ENCODE data around the gene CNTN4.

CNTN4 gene

DNA sequence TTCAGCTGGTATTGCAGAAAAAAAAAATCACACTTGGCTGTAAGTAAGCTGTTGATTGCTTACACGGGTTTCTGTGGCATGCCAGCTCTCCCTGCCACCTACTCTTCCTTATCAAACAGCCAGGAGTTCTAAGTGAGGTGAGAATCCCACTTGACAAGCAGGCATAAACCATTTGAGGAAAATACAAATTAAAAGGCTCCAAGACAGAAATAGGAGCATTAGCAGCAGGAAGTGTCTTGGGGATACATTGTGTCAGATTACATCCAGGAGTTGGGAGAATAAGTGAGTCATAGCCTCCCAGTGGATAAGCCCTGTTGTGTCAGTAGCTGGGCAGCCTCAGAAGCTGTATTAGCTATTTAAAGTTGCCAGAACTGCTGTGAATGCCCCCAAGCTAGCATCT, 256.0 kb downstream of the CNTN4 start:
- Histone ChIP-seq H3K27me3 (ENCODE audit: insufficient read depth, poor library complexity, severe bottlenecking) (no peaks in the 10 kb centered on the region), H3K27ac (replicated peaks) (no peak overlapping the region), H3K4me3 (replicated peaks; ENCODE audit: insufficient read depth, low read length) (no peak overlapping the region)
- no peak for DNase-seq (ENCODE audit: low read depth in 1 of 2, low spot score in 1 of 2)
- TF ChIP-seq GABPA (IDR thresholded peaks at IDR 0.05; ENCODE audit: low read depth) (no peak), REST (IDR thresholded peaks at IDR 0.05; ENCODE audit: insufficient replicate concordance, low read depth) (no peak), CTCF (IDR thresholded peaks at IDR 0.05; ENCODE audit: insufficient read depth, low read length) (no peak), POLR2AphosphoS5 (IDR thresholded peaks at IDR 0.05; ENCODE audit: low read depth) (no peak), SPI1 (IDR thresholded peaks at IDR 0.05; ENCODE audit: borderline replicate concordance, low read depth) (no peak)

GRCh38 chr3:2356298-2356950, 257.8 kb downstream of the CNTN4 start:
- H3K4me3 ChIP-seq (replicated peaks; ENCODE audit: insufficient read depth, low read length), result no peak overlapping the region
- no peaks in the 10 kb centered on the region for H3K27me3 ChIP-seq (ENCODE audit: insufficient read depth, poor library complexity, severe bottlenecking)
- no peak overlapping the region for H3K27ac ChIP-seq (replicated peaks)
- no peak for TF ChIP-seq POLR2AphosphoS5 (IDR thresholded peaks at IDR 0.05; ENCODE audit: low read depth)
- no peak for TF ChIP-seq SPI1 (IDR thresholded peaks at IDR 0.05; ENCODE audit: borderline replicate concordance, low read depth)
- no peak for TF ChIP-seq REST (IDR thresholded peaks at IDR 0.05; ENCODE audit: insufficient replicate concordance, low read depth)
- TF ChIP-seq GABPA (IDR thresholded peaks at IDR 0.05; ENCODE audit: low read depth), result no peak
- no peak for TF ChIP-seq CTCF (IDR thresholded peaks at IDR 0.05; ENCODE audit: insufficient read depth, low read length)
- DNase-seq (ENCODE audit: low read depth in 1 of 2, low spot score in 1 of 2), result no peak

DNA sequence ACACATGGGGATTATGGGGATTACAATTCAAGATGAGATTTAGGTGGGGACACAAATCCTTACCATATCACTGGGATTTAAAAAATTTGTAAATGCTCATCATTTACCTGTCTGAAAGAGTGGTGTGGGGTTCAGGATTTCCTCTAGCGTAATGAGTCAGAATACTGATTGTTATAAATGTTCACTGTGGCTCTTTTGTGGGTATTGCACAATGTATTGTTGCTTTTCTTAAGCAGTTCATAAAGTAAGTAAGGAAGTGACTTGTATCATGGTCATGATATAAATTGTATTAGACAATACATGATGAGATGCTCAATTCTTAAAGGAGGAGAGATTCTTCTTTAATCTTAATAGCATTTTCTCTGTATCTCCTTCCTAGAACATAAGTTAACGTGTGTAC, 262.1 kb downstream of the CNTN4 start:
- no peak for DNase-seq (ENCODE audit: low read depth in 1 of 2, low spot score in 1 of 2)
- H3K4me3 ChIP-seq (replicated peaks; ENCODE audit: insufficient read depth, low read length), result no peak overlapping the region
- no peak for TF ChIP-seq REST (IDR thresholded peaks at IDR 0.05; ENCODE audit: insufficient replicate concordance, low read depth)
- no peak for TF ChIP-seq POLR2AphosphoS5 (IDR thresholded peaks at IDR 0.05; ENCODE audit: low read depth)
- TF ChIP-seq SPI1 (IDR thresholded peaks at IDR 0.05; ENCODE audit: borderline replicate concordance, low read depth), result no peak
- no peak for TF ChIP-seq GABPA (IDR thresholded peaks at IDR 0.05; ENCODE audit: low read depth)
- no peak for TF ChIP-seq CTCF (IDR thresholded peaks at IDR 0.05; ENCODE audit: insufficient read depth, low read length)
- no peak overlapping the region for H3K27ac ChIP-seq (replicated peaks)
- no peaks in the 10 kb centered on the region for H3K27me3 ChIP-seq (ENCODE audit: insufficient read depth, poor library complexity, severe bottlenecking)
